Tibial nerve (tissue), 3 donors: Measurements from ENCODE around the gene SORCS2.

Experiments used
- POLR2A ChIP-seq, 2 donors: fragments of 450-650 bp; IDR thresholded peaks; one replicate each; pipeline ENCODE4 v1.6.1; 2017; ENCODE audit warnings: antibody characterized with exemption in 2 of 2, mild to moderate bottlenecking in 2 of 2, moderate library complexity in 2 of 2
- TF ChIP-seq, protein P1 (sequence below), 5 experiments: fragments of 200-600 bp in 3 of 5; fragments of 450-650 bp in 2 of 5; sonication (generic) in 3 of 5; IDR thresholded peaks; one replicate each; pipeline ENCODE4 v1.5.1; 2016 to 2019; ENCODE audit warnings: antibody characterized with exemption in 5 of 5, mild to moderate bottlenecking in 3 of 5, moderate library complexity in 2 of 5

DNA sequence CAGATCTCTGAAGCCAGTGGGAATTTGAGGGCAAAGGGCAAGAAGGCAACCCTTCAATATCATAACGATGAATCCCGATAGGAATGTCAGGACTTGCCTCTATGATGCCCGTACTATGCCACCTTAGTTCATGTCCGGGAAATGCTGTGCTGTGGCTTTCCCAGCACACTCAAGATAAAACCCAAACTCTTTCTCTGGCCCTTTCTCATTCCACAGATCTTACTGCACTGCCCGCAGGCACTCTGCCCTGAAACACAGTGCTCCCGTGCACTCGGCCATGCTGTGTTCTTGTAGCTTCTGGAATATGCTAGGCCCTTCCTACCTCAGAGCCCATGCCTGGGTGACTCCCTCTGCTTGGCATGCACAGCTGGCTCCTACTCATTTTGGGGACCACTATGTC is 26.3 kb downstream of the SORCS2 start:
- TF ChIP-seq POLR2A (IDR thresholded peaks at IDR 0.05), result no peak
- TF ChIP-seq, protein P1, sequence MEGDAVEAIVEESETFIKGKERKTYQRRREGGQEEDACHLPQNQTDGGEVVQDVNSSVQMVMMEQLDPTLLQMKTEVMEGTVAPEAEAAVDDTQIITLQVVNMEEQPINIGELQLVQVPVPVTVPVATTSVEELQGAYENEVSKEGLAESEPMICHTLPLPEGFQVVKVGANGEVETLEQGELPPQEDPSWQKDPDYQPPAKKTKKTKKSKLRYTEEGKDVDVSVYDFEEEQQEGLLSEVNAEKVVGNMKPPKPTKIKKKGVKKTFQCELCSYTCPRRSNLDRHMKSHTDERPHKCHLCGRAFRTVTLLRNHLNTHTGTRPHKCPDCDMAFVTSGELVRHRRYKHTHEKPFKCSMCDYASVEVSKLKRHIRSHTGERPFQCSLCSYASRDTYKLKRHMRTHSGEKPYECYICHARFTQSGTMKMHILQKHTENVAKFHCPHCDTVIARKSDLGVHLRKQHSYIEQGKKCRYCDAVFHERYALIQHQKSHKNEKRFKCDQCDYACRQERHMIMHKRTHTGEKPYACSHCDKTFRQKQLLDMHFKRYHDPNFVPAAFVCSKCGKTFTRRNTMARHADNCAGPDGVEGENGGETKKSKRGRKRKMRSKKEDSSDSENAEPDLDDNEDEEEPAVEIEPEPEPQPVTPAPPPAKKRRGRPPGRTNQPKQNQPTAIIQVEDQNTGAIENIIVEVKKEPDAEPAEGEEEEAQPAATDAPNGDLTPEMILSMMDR (IDR thresholded peaks at IDR 0.05), result no peak
